OCI-LY7 (cell line): Measurements from ENCODE around the gene EVC. TPM values are rescaled to one million over a fixed set of nuclear protein-coding genes. Genes with fewer than 3 reads are reported as not detected.

Source experiments
- BruUV-seq: library from RNA; stranded (reverse); fragments of 400-500 nt; replicated peaks from 2 replicates; lab custom pipeline; 2021; lab: Mats Ljungman, UMichigan
- CTCF ChIA-PET: fragments of 300-600 bp; sonication (Branson Sonifier 250); formaldehyde crosslinking; loops from one replicate; lab custom pipeline; 2022; ENCODE audit warnings: antibody characterized with exemption; ENCODE audit not compliant: unreplicated experiment; lab: Charles Lee
- POLR2A ChIA-PET: fragments of 300-600 bp; sonication (Branson Sonifier 250); formaldehyde crosslinking; loops from one replicate; lab custom pipeline; 2022; ENCODE audit warnings: antibody characterized with exemption; lab: Charles Lee
- DNase-seq: peaks from one replicate; pipeline ENCODE4 v3.0.0-alpha.2; 2015; ENCODE audit warnings: low spot score
- H2AFZ ChIP-seq: fragments of 200-600 bp; sonication (generic), shearing (Covaris generic); 2 replicates; pipeline ENCODE4 v1.6.1; 2014; ENCODE audit warnings: mild to moderate bottlenecking, antibody characterized with exemption, low read length, moderate library complexity
- H3K27ac ChIP-seq: fragments of 200-600 bp; sonication (generic); 2 replicates; pipeline ENCODE4 v1.5.1; 2014; ENCODE audit warnings: mixed run types, low read depth, mild to moderate bottlenecking, moderate library complexity, low read length, inconsistent platforms; ENCODE audit not compliant: poor library complexity, severe bottlenecking
- H3K36me3 ChIP-seq: fragments of 200-600 bp; sonication (generic); 2 replicates; pipeline ENCODE4 v1.6.1; 2014; ENCODE audit warnings: mild to moderate bottlenecking, antibody characterized with exemption, low read length, moderate library complexity, mixed read lengths; ENCODE audit not compliant: insufficient read depth
- H3K4me1 ChIP-seq: fragments of 200-600 bp; sonication (generic); 2 replicates; pipeline ENCODE4 v1.5.1; 2014; ENCODE audit warnings: mild to moderate bottlenecking, low read length; ENCODE audit not compliant: insufficient read depth, poor library complexity, severe bottlenecking
- H3K4me2 ChIP-seq: fragments of 200-600 bp; sonication (generic); 2 replicates; pipeline ENCODE4 v1.6.1; 2014; ENCODE audit warnings: mild to moderate bottlenecking, low read length
- H3K4me3 ChIP-seq: fragments of 200-600 bp; sonication (generic); 2 replicates; pipeline ENCODE4 v1.5.1; 2014; ENCODE audit warnings: mild to moderate bottlenecking, low read depth, low read length; ENCODE audit not compliant: poor library complexity, severe bottlenecking
- H3K79me2 ChIP-seq: fragments of 200-600 bp; sonication (generic); 2 replicates; pipeline ENCODE4 v1.6.1; 2016; ENCODE audit warnings: low read depth, mild to moderate bottlenecking, low read length, moderate library complexity, mixed read lengths; ENCODE audit not compliant: insufficient read depth
- H3K9me2 ChIP-seq: fragments of 200-600 bp; sonication (generic); 2 replicates; pipeline ENCODE4 v1.6.1; 2016; ENCODE audit warnings: mild to moderate bottlenecking, low read length, mixed read lengths; ENCODE audit not compliant: insufficient read depth
- H3K9me3 ChIP-seq: fragments of 200-600 bp; sonication (generic); 2 replicates; pipeline ENCODE4 v1.6.1; 2014; ENCODE audit warnings: mild to moderate bottlenecking, mixed run types, low read length, mixed read lengths
- H4K20me1 ChIP-seq: fragments of 200-600 bp; sonication (generic); 2 replicates; pipeline ENCODE4 v1.6.1; 2014; ENCODE audit warnings: mild to moderate bottlenecking, antibody characterized with exemption, low read length, moderate library complexity, mixed read lengths; ENCODE audit not compliant: insufficient read depth
- EZH2phosphoT487 ChIP-seq: fragments of 200-600 bp; sonication (generic); IDR thresholded peaks from 2 replicates; pipeline ENCODE4 v1.6.1; 2018; ENCODE audit warnings: low read depth, borderline replicate concordance, mild to moderate bottlenecking, mixed run types, antibody characterized with exemption, low read length, moderate library complexity, mixed read lengths
- intact Hi-C: fragments of 100-400 bp; cut with micrococcal nuclease; formaldehyde crosslinking; loops from one replicate; pipeline ENCODE4 v1.10.0; 2022; ENCODE audit not compliant: unreplicated experiment
- total RNA-seq, 2 experiments: library from RNA; depleted of rRNA in 1 of 2; stranded (reverse); fragments of >200 nt in 1 of 2; shearing (Covaris generic) in 1 of 2; gene quantifications; 2 replicates each; pipeline ENCODE4 v1.2.3, GENCODE V29; 2014 to 2022
- TF ChIP-seq, protein P1 (sequence below): fragments of 200-600 bp; sonication (generic); conservative IDR thresholded peaks from 2 replicates; pipeline ENCODE4 v1.5.1; 2014; ENCODE audit warnings: mild to moderate bottlenecking, antibody characterized with exemption, low read length, moderate library complexity, mixed read lengths

EVC gene
- total RNA-seq, 2 experiments from 2014 or later: not detected

DNA sequence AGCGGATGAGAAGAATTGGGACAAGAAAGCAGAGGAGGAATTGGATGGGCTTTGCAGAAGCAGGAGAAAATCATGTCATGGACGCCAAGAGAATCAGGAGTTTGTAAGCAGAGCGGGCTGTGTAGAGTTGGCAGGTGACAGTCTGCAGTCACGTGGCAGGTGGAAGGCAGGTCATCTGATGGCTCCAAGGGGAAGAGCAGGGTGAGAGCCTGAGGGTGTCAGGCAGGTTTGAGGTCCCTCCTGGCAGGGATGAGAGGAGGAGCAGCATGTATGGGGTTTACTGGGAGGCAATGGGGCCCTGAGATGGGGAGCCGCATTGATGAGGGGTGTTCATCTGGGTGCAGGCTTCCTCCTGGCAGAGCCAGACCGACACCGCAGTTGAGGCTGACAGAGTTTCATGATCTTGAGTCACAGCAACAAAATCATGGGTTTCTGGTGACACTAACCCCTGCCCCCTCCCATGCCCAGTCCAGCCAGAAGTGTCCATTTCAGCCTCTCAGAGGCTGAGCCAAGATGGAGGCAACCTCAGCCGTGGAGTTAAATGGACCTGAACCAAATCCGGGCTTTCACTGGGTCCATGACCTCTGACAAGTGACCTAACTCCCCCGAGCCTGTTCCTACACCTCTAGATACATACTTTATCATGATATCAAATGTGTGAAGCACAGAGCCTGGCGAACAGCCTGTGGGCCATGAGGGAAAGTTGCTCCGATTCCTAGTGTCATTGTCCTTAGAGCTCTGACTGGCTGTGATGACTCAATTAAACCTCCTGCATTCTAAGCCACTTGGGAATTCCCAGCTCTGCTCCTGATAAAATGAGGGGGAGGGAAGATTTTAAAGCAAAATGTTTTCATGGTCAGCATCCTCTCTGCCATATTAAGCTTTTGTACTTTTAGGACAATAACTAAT lies 36.1 kb downstream of the EVC start:
- ChIA-PET POLR2A (interaction anchor here (0.6 kb wide), 1 partner anchor 99 kb away, joined by 4 read pairs; no protein-coding TSS in a partner anchor), CTCF (interaction anchor here (0.5 kb wide), 1 partner anchor 826 kb away, joined by 3 read pairs; no protein-coding TSS in a partner anchor)
- H3K9me2 ChIP-seq: no peaks in the 10 kb centered on the region
- H4K20me1 ChIP-seq: no peaks in the 10 kb centered on the region
- H3K79me2 ChIP-seq: no peaks in the 10 kb centered on the region
- no peaks in the 10 kb centered on the region for H3K4me1 ChIP-seq
- no peak for DNase-seq
- no peak overlapping the region for H3K27ac ChIP-seq
- TF ChIP-seq, protein P1, sequence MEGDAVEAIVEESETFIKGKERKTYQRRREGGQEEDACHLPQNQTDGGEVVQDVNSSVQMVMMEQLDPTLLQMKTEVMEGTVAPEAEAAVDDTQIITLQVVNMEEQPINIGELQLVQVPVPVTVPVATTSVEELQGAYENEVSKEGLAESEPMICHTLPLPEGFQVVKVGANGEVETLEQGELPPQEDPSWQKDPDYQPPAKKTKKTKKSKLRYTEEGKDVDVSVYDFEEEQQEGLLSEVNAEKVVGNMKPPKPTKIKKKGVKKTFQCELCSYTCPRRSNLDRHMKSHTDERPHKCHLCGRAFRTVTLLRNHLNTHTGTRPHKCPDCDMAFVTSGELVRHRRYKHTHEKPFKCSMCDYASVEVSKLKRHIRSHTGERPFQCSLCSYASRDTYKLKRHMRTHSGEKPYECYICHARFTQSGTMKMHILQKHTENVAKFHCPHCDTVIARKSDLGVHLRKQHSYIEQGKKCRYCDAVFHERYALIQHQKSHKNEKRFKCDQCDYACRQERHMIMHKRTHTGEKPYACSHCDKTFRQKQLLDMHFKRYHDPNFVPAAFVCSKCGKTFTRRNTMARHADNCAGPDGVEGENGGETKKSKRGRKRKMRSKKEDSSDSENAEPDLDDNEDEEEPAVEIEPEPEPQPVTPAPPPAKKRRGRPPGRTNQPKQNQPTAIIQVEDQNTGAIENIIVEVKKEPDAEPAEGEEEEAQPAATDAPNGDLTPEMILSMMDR: no peak
- no peak for TF ChIP-seq EZH2phosphoT487
- no peaks in the 10 kb centered on the region for H3K9me3 ChIP-seq
- no peak overlapping the region for H3K4me3 ChIP-seq
- H3K4me2 ChIP-seq: no peak overlapping the region
- no TSS peak for BruUV-seq
- H2AFZ ChIP-seq: no peak overlapping the region
- H3K36me3 ChIP-seq: no peaks in the 10 kb centered on the region
- intact Hi-C loops: no loop called here

DNA sequence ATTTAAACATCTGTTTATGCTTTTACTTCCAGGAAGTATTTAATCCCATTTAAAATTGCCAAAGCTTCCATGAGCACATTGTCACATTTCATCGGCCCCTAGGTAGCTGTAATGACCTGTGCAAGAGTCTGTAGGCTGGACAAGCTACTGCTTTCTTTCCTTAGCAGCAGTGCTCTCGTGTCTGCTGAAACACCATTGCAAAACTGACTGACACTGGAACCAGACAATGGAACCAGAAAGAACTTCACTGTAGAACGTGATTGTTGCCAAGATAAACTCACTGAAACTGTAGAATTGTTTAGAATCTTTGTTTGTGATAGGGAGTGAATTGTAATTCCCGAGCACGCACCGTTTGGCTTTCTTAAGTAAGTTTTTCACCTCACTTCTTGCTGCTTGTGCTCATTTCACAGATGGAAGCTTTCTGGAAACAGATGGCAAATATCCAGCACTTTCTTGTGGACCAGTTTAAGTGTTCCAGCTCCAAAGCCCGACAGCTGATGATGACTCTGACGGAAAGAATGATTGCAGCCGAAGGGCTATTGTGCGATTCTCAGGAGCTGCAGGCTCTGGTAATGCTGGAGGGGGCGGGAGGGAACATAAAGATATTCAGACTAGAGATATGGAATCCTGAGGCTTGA lies 36.9 kb downstream of the EVC start:
- TF ChIP-seq, protein P1: no peak
- no peak for TF ChIP-seq EZH2phosphoT487
- no peak overlapping the region for H3K27ac ChIP-seq
- H3K9me3 ChIP-seq: no peaks in the 10 kb centered on the region
- no peaks in the 10 kb centered on the region for H3K9me2 ChIP-seq
- no peak overlapping the region for H3K4me3 ChIP-seq
- H3K36me3 ChIP-seq: no peaks in the 10 kb centered on the region
- H2AFZ ChIP-seq: no peak overlapping the region
- no peaks in the 10 kb centered on the region for H3K79me2 ChIP-seq
- no peak for DNase-seq
- ChIA-PET POLR2A (no interaction called here), CTCF (interaction anchor here (0.5 kb wide), 1 partner anchor 826 kb away, joined by 3 read pairs; no protein-coding TSS in a partner anchor)
- H3K4me1 ChIP-seq: no peaks in the 10 kb centered on the region
- intact Hi-C loops: no loop called here
- no peak overlapping the region for H3K4me2 ChIP-seq
- no peaks in the 10 kb centered on the region for H4K20me1 ChIP-seq
- no TSS peak for BruUV-seq
